ENCODE results near the gene CCDC141.
"Not testable (repeated sequence)": the region's sequence is repeated elsewhere in the genome, so short reads cannot be mapped to it uniquely, and the experiment has no call there.

CCDC141 gene

GRCh38 chr2:178990533-178991241, 59.2 kb downstream of the CCDC141 start:
- H3K27ac ChIP-seq = no peak overlapping the region
- DNase-seq (ENCODE audit: low read depth, low spot score) = no peak

DNA sequence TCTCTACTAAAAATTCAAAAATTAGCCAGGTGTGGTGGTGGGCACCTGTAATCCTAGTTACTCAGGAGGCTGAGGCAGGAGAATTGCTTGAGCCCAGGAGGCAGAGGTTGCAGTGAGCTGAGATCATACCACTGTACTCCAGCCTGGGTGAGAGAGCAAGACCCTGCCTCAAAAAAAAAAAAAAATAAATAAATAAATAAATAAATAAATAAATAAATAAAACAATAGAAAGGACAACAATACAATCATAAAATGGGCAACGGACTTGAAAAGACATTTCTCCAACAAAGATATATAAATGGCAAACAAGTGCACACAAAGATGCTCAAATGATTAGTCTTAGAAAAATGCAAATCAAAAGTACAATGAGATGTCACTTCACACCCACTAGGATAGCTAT, 60.5 kb downstream of the CCDC141 start:
- DNase-seq (ENCODE audit: low read depth, low spot score); H3K27ac ChIP-seq: not testable (repeated sequence)

GRCh38 chr2:178982652-178983051, 67.3 kb downstream of the CCDC141 start:
- H3K27ac ChIP-seq; DNase-seq (ENCODE audit: low read depth, low spot score): not testable (repeated sequence)

DNA sequence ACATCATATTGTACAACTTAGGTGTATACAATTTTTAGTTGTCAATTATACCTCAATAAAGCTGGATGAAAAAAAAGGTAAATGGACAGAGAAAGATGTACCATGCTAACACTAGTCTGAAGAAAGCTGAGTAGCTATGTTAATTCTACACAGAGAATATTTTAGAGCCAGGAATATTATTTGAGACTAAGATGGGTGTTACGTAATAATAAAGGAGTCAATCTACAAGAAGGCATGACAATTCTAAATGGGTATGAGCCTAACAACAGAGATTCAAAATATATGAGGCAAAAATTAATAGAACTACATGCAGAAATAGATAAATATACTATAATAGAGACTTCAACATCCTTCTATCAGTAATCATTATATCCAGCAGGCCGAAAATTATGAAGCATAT, 69.1 kb downstream of the CCDC141 start:
- no peak for DNase-seq (ENCODE audit: low read depth, low spot score)
- no peak overlapping the region for H3K27ac ChIP-seq

- no peak for DNase-seq (ENCODE audit: low read depth, low spot score)
- H3K27ac ChIP-seq = no peak overlapping the region
These were observed 71.3 kb downstream of the CCDC141 start for GRCh38 chr2:178978667-178979066.

DNA sequence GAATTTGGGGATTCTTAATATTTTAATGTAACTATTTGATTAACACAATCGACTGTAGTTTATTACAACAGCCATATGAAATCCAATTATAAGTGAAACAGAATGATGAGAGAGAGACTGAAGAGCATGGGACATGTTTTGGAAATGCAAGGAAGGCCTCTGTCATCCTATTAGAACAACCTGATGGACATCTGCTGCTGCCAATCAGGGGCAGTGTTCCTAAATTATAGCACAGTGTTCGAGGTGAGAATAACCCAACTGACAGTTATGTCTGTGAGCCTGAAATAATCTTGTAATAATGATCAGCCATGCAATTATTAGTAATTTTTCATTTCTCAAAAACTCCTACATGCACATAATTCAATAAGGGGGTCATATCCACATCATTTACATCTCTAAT, 73.6 kb downstream of the CCDC141 start:
- DNase-seq (ENCODE audit: low read depth, low spot score) = no peak
- H3K27ac ChIP-seq = no peak overlapping the region

DNA sequence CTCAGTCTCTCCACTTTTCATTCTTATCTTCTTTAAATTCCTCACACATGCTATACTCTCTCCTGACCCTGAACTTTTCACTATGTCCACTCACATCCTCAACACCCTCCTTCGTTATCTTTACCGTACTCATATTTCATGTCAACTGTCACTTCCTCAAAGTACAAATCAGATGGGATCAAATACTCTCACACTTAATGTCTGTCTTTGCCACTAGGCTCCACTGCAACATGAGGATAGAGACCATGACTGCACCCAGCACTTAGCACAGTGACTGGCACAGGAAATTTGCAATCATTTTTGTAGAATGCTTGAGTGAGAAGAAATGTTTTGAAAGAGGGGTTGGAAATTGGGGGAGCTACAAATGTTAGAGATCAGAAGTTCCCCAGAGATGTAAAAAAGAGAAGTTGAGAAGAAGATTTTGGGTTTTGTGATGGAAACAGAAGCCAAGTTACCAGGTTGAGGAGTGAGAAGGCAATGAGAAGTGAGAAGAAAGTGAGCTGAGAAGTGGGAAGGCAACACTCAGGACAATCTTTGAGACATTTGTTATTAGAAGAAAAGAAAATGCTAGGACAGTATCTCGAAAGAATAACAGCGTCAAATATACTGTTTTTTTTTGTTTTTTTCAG, 87.0 kb downstream of the CCDC141 start:
- DNase-seq (ENCODE audit: low read depth, low spot score) = no peak
- H3K27ac ChIP-seq = no peak overlapping the region

GRCh38 chr2:178962152-178962551, 87.8 kb downstream of the CCDC141 start:
- no peak overlapping the region for H3K27ac ChIP-seq
- DNase-seq (ENCODE audit: low read depth, low spot score) = no peak

DNA sequence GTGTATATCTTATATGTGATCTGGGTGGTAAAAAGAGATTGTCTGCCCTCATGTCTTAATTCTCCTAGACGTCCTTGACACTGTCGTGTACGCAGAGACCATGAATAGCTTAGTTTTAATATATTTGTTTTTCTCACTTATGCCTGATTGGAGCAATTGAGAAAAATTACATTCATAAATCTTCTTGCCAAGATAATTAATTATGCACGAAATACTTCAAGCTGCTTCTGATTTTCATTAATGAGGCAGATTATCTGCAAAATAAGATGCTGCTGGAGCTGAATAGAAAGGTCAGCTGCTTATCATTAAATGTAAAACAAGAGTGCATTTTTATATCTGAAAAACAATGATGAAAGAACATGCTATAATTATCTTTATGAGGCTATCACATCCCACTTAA, 95.9 kb downstream of the CCDC141 start:
- no peak overlapping the region for H3K27ac ChIP-seq
- DNase-seq (ENCODE audit: low read depth, low spot score) = no peak

DNA sequence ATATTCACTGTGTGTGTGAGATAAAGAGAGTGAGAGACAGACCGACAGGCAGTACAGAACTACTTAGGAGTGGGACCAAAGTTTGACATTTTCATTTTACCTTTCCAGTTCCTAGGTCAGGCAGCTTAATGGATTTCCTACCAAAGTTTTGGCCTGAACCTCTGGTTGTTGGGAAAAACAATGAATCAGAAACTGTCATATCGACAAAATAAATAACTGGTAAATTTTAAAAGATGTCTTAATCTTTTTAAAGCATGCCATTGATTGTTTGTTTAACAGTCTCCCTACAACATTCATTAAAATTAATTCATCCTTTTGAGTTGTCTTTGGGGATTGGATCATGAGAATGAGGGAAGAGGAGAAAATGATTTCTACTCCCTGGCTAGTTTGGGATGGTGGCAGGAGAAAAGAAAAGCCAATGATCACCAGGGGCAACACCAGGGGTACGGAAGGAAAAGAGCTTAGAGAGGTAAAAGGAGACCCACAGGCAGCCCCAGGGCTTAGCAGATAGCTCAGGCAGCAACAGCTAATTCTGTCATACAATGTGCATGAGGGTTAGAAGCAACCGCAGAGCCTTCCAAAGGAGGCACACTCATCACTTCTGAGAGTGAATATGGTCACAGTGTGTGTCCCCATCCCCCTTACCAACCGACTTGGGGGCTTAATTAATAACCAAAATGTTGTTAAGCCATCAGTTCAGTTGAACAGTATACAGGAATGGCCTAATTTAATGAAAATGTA, 98.5 kb downstream of the CCDC141 start:
- DNase-seq (ENCODE audit: low read depth, low spot score) = no peak
- no peak overlapping the region for H3K27ac ChIP-seq

DNA sequence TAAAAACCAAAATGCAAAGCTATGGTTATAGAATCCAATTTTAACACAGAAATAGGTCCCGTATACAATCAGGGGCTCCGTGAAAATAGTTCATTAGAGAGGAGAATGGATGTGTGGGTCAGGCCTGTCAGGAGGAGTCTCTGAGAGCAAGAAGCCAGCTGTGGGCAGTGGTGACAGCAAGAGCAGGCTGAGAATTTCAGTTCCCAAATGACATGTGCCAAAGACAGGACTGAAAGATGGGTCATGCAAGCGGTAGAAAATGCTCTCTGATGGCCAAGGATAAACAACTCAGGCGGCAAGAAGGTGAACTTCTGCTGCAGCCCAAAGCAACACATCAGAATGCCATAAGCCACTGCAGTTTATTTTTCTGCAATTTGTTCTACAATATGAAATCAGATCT, 100.4 kb downstream of the CCDC141 start:
- no peak for DNase-seq (ENCODE audit: low read depth, low spot score)
- H3K27ac ChIP-seq = no peak overlapping the region

- DNase-seq (ENCODE audit: low read depth, low spot score) = no peak
- no peak overlapping the region for H3K27ac ChIP-seq
These were observed 100.8 kb downstream of the CCDC141 start for GRCh38 chr2:178949151-178949550.

GRCh38 chr2:178947006-178947405, 102.9 kb downstream of the CCDC141 start:
- DNase-seq (ENCODE audit: low read depth, low spot score) = no peak
- H3K27ac ChIP-seq = no peak overlapping the region

DNA sequence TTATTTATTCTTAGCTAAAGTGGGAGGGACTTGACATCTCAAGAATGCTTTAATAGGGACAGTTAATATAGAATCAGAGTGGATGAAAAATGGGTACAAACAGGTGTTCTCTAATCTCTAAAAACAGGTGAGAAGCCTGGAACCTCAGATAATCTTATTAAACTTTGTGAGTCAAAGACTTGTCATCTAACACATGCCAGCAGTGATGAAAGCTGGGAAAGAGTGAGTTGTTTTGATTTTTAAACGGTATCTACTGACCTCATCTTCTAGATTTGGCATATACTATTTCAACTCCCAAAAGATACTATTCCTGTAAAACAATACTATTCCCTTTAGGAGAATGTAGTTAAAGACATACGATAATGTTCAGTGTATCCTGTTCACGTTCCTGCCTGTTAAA, 103.4 kb downstream of the CCDC141 start:
- no peak overlapping the region for H3K27ac ChIP-seq
- DNase-seq (ENCODE audit: low read depth, low spot score) = no peak

DNA sequence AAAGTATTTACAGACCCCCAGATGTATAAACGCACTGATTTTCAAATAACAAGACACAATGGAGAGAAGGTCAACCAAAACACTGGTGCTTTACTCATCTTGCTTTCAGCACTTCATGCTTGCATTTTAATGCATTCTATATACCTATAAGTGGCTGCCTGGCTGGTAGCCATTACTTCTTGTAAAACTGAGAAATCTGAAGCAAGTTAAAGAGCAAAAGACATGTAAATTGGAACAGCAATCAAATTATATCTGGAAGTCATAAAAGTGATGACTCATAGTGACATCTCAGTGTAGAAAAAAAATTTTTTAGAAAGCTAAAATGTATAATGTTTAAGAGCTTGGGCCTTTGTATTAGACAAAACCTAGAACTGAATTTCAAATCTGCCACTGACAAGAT, 106.2 kb downstream of the CCDC141 start:
- no peak for DNase-seq (ENCODE audit: low read depth, low spot score)
- H3K27ac ChIP-seq = no peak overlapping the region

- no peak overlapping the region for H3K27ac ChIP-seq
- DNase-seq (ENCODE audit: low read depth, low spot score) = no peak
These were observed 115.4 kb downstream of the CCDC141 start for GRCh38 chr2:178934571-178934970.

DNA sequence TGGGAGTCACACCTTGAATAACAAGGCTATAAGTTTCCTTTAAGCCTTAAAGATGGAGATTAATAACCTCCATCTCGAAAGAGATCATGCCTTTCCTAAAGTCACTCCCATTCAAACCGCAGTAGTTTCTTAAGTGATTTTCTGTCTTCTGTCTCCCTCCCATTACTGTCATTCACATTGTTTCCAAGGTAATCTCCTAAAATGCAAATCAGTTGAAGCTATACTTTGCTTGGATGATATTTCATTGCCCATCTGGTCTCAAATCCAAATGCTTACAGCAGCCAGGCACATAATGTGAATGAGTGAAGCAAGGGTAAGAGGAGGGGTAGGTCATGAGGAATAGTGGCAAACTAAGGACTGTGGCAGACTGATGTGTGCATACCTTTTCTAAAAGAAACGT, 116.4 kb downstream of the CCDC141 start:
- H3K27ac ChIP-seq = no peak overlapping the region
- DNase-seq (ENCODE audit: low read depth, low spot score) = no peak

DNA sequence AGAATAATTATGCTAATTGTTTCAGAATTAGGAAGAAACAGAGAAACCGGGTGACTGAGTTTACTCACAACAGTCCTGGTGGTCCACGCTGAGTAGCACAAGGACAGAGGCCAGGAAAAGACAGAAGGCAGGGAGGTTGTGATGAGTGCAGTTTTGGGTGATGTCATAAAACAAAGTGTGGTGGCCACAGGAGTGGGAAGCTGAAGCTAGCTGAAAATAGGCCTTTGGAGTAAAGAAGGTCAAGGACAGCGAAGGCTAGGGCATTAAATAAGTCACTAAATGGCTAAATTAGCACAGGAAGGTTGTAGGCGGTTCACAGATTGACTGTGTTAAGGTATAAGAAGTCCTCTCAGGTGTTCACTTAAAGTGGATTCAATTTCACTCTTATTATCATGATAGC, 121.9 kb downstream of the CCDC141 start:
- no peak overlapping the region for H3K27ac ChIP-seq
- DNase-seq (ENCODE audit: low read depth, low spot score) = no peak

DNA sequence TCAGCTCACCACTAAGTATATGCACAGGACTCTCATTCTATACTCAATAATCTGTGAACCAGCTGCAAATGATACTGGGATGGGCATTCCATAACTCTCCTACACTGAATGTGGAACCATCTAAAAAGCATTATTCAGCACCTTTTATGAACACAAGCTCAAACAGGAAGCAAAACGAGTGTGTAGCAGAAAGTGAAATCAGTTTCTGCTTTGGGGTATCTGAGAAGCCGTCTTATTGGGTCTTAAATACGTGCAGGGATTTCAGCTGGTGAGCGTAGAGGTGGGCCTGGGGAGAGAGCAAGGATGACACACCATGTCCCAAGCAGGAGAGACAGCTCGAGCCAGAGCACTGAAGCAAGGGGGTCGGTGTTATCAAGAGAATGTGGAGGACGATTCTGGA, 122.8 kb downstream of the CCDC141 start:
- no peak overlapping the region for H3K27ac ChIP-seq
- no peak for DNase-seq (ENCODE audit: low read depth, low spot score)

GRCh38 chr2:178924817-178925216, 125.1 kb downstream of the CCDC141 start:
- no peak overlapping the region for H3K27ac ChIP-seq
- no peak for DNase-seq (ENCODE audit: low read depth, low spot score)

DNA sequence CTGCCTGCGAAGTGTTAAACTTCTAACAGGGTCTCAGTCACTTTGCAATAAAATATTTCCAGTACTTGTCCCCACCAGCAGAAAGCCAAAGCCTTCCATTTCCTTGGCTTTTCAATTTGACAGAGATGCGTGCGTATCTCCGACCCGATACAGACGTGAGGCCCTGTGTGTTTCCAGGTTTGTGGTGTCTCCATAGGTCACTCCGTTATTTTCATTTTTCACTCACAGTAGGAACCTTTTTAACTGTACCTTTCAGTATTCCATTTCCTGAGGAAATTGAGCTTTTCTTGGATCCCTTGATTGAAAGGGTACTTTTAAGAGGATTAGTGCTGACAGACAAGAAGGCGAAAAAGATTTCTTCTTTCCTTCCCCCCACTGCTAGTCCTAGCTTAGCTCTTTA, 126.4 kb downstream of the CCDC141 start:
- no peak overlapping the region for H3K27ac ChIP-seq
- no peak for DNase-seq (ENCODE audit: low read depth, low spot score)

Data from epithelial cell of prostate (primary cell).